HL-60 (cell line): ENCODE measurements around the gene IFNGR2.

ENCODE experiments used
- CTCF ChIP-seq: IDR thresholded peaks from one replicate; pipeline ENCODE4 v1.5.1; 2011; ENCODE audit warnings: low read length, control low read depth, inconsistent platforms; ENCODE audit not compliant: insufficient read depth
- REST ChIP-seq: IDR thresholded peaks from 2 replicates; pipeline ENCODE4 v1.6.1; 2012; ENCODE audit warnings: low read depth; ENCODE audit not compliant: insufficient replicate concordance

GRCh38 chr21:33364830-33365229 lies 38.4 kb upstream of the IFNGR2 start:
- TF ChIP-seq CTCF (no peak), REST (no peak)
